Hair follicle dermal papilla cell (primary cell): ENCODE measurements around the gene RGR. TPM values are rescaled to one million over a fixed set of nuclear protein-coding genes. Genes with fewer than 3 reads are reported as not detected.

ENCODE experiments used
- total RNA-seq: library from RNA; depleted of rRNA; stranded (reverse); fragments of >200 nt; gene quantifications from 2 replicates; pipeline ENCODE4 v1.2.3, GENCODE V29; 2012

The RGR gene, protein sequence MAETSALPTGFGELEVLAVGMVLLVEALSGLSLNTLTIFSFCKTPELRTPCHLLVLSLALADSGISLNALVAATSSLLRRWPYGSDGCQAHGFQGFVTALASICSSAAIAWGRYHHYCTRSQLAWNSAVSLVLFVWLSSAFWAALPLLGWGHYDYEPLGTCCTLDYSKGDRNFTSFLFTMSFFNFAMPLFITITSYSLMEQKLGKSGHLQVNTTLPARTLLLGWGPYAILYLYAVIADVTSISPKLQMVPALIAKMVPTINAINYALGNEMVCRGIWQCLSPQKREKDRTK
- not detected in 2 replicates for total RNA-seq

DNA sequence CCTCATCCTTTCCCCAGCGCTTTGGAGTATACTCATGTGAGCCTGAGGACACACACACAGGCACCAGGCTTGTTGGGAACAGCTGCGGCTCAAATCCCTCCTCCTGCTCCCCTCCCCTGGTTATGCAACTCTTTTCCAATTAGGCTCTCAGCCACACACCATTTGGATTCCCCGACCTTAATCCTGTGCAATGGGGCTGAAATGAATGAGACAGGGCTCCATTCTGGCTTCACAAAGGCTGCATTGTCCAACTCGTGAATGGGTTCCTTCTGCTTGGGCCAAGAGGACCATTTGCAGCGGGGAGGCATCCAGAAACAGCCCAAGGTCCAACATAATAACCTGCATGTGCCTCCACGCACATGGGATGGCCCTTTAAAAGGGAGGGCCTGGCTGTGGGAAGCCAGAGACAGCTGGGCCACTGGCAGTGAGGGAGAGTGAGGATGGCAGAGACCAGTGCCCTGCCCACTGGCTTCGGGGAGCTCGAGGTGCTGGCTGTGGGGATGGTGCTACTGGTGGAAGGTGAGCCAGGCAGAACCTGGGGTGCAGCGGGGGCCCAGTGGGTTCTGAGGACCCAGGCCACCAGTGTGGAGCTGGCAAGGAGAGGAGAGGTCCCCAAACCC is at the start of gene RGR:
Gene RGR, plus strand, starts transcription at position 403 of the 620 bp plus-strand sequence. Its CDS starts 38 bp downstream, at position 441.

GRCh38 chr10:84225427-84226173 is 19.3 kb upstream of the RGR start, which contains the start of gene LRIT2:
Gene LRIT2, minus strand, starts transcription at chr10:84225544. Its CDS starts 24 bp downstream, at chr10:84225520.

DNA sequence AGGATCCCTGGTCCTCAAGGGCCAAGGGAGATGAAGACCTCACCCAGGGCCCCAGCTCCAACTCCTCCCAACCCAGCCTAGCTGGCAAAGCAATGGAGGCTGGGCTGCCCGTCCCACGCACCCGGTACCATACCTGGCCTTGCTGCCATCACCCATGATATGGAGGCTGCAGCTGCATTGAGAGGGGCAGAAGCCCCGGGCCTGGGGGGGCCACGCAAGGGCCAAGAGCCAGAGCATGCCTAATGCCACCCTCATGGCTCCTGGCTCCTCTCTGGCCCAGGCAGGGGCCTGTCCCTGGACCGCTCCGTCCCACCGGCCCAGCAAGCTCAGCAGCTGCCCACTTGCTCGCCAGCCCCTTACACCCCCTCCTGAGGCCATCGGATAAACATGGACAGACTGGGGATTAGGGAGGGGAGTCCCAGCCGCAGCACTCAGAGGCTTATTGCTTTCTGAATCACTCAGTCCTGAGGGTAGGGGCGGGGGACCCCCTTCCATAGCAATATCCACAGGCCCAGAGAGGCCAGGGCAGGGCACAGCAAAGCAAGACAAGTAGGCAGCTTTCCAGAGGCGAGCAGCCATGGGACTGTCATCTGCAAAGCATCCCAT is 3.6 kb upstream of the RGR start, which contains the start of gene LRIT1:
Gene LRIT1, minus strand, starts transcription at position 362 of the 606 bp plus-strand sequence. Its CDS starts 107 bp downstream, at position 255.

Other genes starting within 250 kb of the RGR start
- 118 and 129 TPM in 2 replicates for gene GHITM, start 105.5 kb upstream of the RGR start, total RNA-seq
- not detected in 2 replicates for gene GPR15LG, start 71.3 kb upstream of the RGR start, total RNA-seq
- gene CDHR1, start 50.5 kb upstream of the RGR start, total RNA-seq, result under 0.01 and 0.12 TPM in 2 replicates
- gene LRIT2, start 19.5 kb upstream of the RGR start, total RNA-seq, result not detected in 2 replicates
- gene LRIT1, start 3.5 kb upstream of the RGR start, total RNA-seq, result not detected in 2 replicates
- gene CCSER2, start 83.5 kb downstream of the RGR start, total RNA-seq, result 49.7 and 52.6 TPM in 2 replicates